Mucosa of rectum (tissue), 2 donors: ENCODE results near the gene HP1BP3.

Experiments used
- H3K27ac ChIP-seq, 2 donors: one replicate each; pipeline ENCODE4 v1.7.0; 2013; ENCODE audit warnings: inconsistent platforms in 2 of 2, low read depth in 2 of 2, low read length in 2 of 2
- H3K27me3 ChIP-seq, 2 donors: one replicate each; pipeline ENCODE4 v1.7.0; 2013; ENCODE audit warnings: low read length in 2 of 2; ENCODE audit not compliant: control insufficient read depth in 2 of 2, insufficient read depth in 2 of 2
- H3K36me3 ChIP-seq, 2 donors: one replicate each; pipeline ENCODE4 v1.7.0; 2013; ENCODE audit warnings: low read length in 2 of 2; ENCODE audit not compliant: control insufficient read depth in 2 of 2, insufficient read depth in 2 of 2
- H3K4me1 ChIP-seq, 2 donors: one replicate each; pipeline ENCODE4 v1.7.0; 2013; ENCODE audit warnings: low read length in 2 of 2, mild to moderate bottlenecking in 1 of 2; ENCODE audit not compliant: control insufficient read depth in 2 of 2, insufficient read depth in 2 of 2
- H3K4me3 ChIP-seq, 2 donors: one replicate each; pipeline ENCODE4 v1.7.0; 2013; ENCODE audit warnings: low read length in 2 of 2
- H3K9ac ChIP-seq, 2 donors: one replicate each; pipeline ENCODE4 v1.7.0; 2013; ENCODE audit warnings: low read length in 2 of 2, low read depth in 1 of 2, mild to moderate bottlenecking in 1 of 2
- H3K9me3 ChIP-seq, 2 donors: one replicate each; pipeline ENCODE4 v1.7.0; 2013; ENCODE audit warnings: low read length in 2 of 2; ENCODE audit not compliant: control insufficient read depth in 2 of 2
- donor health status: healthy.
- donor health status: Normal muscosa, but diverticular disease.

The HP1BP3 gene

GRCh38 chr1:20771780-20772179 is 15.3 kb downstream of the HP1BP3 start:
- H3K36me3 ChIP-seq = peaks cover 62 to 80% of the 10 kb centered on the region in 2 donors
- H3K27ac ChIP-seq = no peak overlapping the region
- no peak overlapping the region for H3K4me3 ChIP-seq
- H3K9ac ChIP-seq = no peak overlapping the region
- H3K27me3 ChIP-seq = no peaks in the 10 kb centered on the region
- no peaks in the 10 kb centered on the region for H3K9me3 ChIP-seq
- no peaks in the 10 kb centered on the region for H3K4me1 ChIP-seq

DNA sequence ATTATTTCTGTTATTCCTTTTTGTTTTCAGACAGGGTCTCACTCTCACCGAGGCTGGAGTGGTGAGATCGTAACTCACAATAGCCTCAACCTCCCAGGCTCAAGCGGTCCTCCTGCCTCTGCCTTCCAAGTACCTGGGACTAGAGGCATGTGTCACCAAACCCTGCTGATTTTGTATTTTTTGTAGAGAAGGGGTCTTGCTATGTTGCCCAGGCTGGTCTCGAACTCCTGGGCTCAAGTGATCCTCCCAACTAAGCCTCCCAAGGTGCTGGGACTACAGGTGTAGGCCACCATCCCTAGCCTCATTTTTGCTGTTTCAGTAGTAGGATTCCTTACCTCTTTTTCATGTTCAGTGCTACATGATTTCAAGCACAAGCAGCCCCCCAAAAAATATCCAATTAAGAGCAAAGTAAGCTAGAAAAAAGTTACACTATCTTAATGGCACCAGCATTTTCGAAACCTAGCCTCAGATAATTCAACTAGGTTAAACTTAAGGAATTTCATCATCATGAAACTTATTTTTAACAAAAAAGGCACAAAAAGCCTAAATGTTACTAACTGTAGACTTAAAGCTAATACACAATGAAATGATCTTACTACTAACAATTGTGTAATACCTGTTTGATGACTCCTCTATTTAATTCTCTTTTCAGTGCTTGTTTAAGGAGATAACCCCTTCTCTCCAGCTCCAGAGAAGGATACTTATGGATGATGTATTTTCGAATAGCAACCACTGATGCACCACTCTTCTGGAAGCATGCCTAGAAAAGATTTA is 16.6 kb downstream of the HP1BP3 start:
- Histone ChIP-seq H3K36me3 (peaks cover 65 to 90% of the 10 kb centered on the region in 2 donors), H3K4me3 (no peak overlapping the region), H3K27ac (no peak overlapping the region), H3K9ac (no peak overlapping the region), H3K27me3 (no peaks in the 10 kb centered on the region), H3K4me1 (no peaks in the 10 kb centered on the region), H3K9me3 (no peaks in the 10 kb centered on the region)

DNA sequence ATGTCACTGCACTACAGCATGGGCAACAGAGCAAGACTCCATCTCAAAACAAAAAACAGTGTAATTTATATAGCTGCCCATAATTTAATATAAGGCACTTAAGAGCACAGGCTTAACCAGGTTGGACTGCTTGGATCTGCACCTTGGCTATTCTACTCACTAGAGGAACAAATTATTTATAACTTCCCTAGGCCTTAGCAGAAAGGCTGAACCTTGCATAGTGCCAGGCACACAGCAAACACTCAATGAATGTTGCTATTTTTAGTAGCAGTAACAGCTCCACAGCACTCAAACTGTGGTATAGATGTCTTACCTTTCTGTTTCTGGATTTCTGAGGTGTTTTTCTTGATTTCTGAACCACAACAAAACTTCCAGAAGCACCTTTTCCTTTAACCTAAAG is 19.8 kb downstream of the HP1BP3 start:
- H3K9ac ChIP-seq = no peak overlapping the region
- H3K4me3 ChIP-seq = no peak overlapping the region
- H3K27me3 ChIP-seq = no peaks in the 10 kb centered on the region
- no peaks in the 10 kb centered on the region for H3K4me1 ChIP-seq
- H3K36me3 ChIP-seq = peaks cover 65 to 96% of the 10 kb centered on the region in 2 donors
- H3K27ac ChIP-seq = no peak overlapping the region
- H3K9me3 ChIP-seq = no peaks in the 10 kb centered on the region

DNA sequence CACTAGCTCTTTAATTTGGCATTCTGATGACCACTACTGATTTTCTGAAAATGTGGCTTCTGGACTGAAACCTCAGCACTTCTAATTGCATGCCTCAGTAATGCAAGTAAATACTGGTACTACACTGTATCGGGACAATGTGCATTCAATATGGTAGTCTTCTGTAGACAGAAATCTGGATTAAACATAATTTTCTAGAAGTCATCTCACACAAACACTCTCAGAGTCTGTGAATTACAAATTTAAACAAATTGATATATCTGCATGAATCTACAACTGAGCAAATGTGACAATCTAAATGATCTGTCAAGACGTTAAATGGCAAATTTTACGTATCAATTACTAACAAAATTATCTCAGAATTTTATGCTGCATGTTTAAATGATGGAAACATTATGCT is 23.7 kb downstream of the HP1BP3 start:
- no peaks in the 10 kb centered on the region for H3K9me3 ChIP-seq
- H3K27me3 ChIP-seq = no peaks in the 10 kb centered on the region
- no peaks in the 10 kb centered on the region for H3K4me1 ChIP-seq
- H3K4me3 ChIP-seq = no peak overlapping the region
- H3K9ac ChIP-seq = no peak overlapping the region
- peaks cover 64 to 89% of the 10 kb centered on the region in 2 donors for H3K36me3 ChIP-seq
- no peak overlapping the region for H3K27ac ChIP-seq

- H3K36me3 ChIP-seq = peaks cover 61 to 79% of the 10 kb centered on the region in 2 donors
- H3K27me3 ChIP-seq = no peaks in the 10 kb centered on the region
- H3K4me3 ChIP-seq = no peak overlapping the region
- H3K9me3 ChIP-seq = no peaks in the 10 kb centered on the region
- no peaks in the 10 kb centered on the region for H3K4me1 ChIP-seq
- no peak overlapping the region for H3K27ac ChIP-seq
- no peak overlapping the region for H3K9ac ChIP-seq
These were observed 26.8 kb downstream of the HP1BP3 start for GRCh38 chr1:20760322-20760721.

GRCh38 chr1:20753589-20753988 is 33.5 kb downstream of the HP1BP3 start:
- Histone ChIP-seq H3K4me1 (no peaks in the 10 kb centered on the region), H3K9ac (no peak overlapping the region), H3K36me3 (peaks cover 37 to 46% of the 10 kb centered on the region in 2 donors), H3K9me3 (no peaks in the 10 kb centered on the region), H3K4me3 (no peak overlapping the region), H3K27me3 (no peaks in the 10 kb centered on the region), H3K27ac (no peak overlapping the region)

- H3K4me3 ChIP-seq = no peak overlapping the region
- H3K9ac ChIP-seq = no peak overlapping the region
- H3K9me3 ChIP-seq = no peaks in the 10 kb centered on the region
- no peaks in the 10 kb centered on the region for H3K4me1 ChIP-seq
- H3K27ac ChIP-seq = no peak overlapping the region
- peaks cover 50 to 56% of the 10 kb centered on the region in 2 donors for H3K36me3 ChIP-seq
- H3K27me3 ChIP-seq = no peaks in the 10 kb centered on the region
These were observed 35.6 kb downstream of the HP1BP3 start for GRCh38 chr1:20751462-20751990.

GRCh38 chr1:20742671-20743070 is 44.4 kb downstream of the HP1BP3 start:
- peaks cover 64 to 73% of the 10 kb centered on the region in 2 donors for H3K36me3 ChIP-seq
- no peak overlapping the region for H3K27ac ChIP-seq
- no peaks in the 10 kb centered on the region for H3K4me1 ChIP-seq
- no peak overlapping the region for H3K4me3 ChIP-seq
- no peak overlapping the region for H3K9ac ChIP-seq
- H3K9me3 ChIP-seq = no peaks in the 10 kb centered on the region
- H3K27me3 ChIP-seq = no peaks in the 10 kb centered on the region

DNA sequence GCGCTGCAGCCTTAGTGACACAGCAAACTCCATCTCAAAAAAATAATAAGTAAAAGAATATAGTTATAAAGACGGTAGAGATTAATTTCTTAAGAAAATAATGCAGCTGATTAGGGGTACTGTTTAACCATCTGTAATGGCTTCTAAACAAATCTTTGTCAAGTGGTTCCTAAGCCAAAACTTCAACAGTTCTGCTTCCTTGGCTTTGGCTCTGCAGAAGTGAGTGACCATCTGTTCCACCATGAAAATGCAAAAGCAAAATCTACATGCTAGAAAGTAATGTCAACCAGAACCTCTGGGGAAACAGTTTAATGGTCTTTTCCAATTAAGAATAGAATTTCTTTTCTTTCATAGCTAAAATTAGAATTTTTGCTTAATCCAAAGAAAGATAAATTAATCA is 46.3 kb downstream of the HP1BP3 start:
- Histone ChIP-seq H3K27ac (no peak overlapping the region), H3K4me3 (no peak overlapping the region), H3K27me3 (no peaks in the 10 kb centered on the region), H3K36me3 (peaks cover 46 to 62% of the 10 kb centered on the region in 2 donors), H3K9ac (no peak overlapping the region), H3K9me3 (no peaks in the 10 kb centered on the region), H3K4me1 (no peaks in the 10 kb centered on the region)

GRCh38 chr1:20739225-20739624 is 47.9 kb downstream of the HP1BP3 start:
- Histone ChIP-seq H3K9me3 (no peaks in the 10 kb centered on the region), H3K4me3 (no peak overlapping the region), H3K9ac (no peak overlapping the region), H3K36me3 (peaks cover 31 to 48% of the 10 kb centered on the region in 2 donors), H3K4me1 (no peaks in the 10 kb centered on the region), H3K27me3 (no peaks in the 10 kb centered on the region), H3K27ac (no peak overlapping the region)
